ENCODE measurements around the gene SBDS. TPM values are rescaled to one million over a fixed set of nuclear protein-coding genes. Genes with fewer than 3 reads are reported as not detected.

The SBDS gene
- total and polyA plus RNA-seq, 2 of the 4 experiments (the other 2 are of a cell fraction) = 43.0 to 65.7 TPM

DNA sequence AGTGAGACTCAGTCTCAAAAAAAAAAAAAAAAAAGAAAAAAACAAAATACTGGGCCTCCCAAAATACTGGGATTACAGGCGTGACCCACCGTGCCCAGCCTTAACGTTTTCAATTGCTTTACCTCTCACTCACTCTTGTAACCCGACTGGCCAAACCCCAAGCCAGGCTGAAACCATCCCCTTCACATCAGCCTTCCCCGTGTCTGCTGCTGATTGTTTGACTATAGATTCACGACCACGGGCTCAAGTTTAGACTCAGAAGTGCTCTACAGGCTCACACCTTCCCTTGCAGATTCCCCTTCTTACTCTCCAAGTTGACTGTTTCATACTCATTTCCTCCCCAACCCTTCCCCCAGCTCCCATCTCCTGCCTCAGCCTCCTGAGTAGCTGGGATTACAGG is 23.6 kb upstream of the SBDS start:
- DNase-seq = no peak
- H3K79me1 ChIP-seq (ENCODE audit: low read depth in 1 of 2, low read length in 2 of 2) = peaks cover 2 to 8% of the 10 kb centered on the region in 2 experiments; a peak in 2 of 4 replicates
- no peak overlapping the region for H3K56ac ChIP-seq (ENCODE audit: extremely low read depth, insufficient read depth, low read length)
- H3K36me3 ChIP-seq (ENCODE audit: control insufficient read depth, insufficient read depth, low read length) = peaks cover 26% of the 10 kb centered on the region
- 77% methylated on average over 6 of the region's 7 CpGs; no CpG with 5 or more reads in 1 of the 2 experiments for WGBS, 2 experiments (ENCODE audit: extremely low coverage in 2 of 2, insufficient read length in 1 of 2)
- no TSS peak for BruUV-seq (replicated peaks)
- ChIA-PET POLR2A (ENCODE audit: unreplicated experiment) (no interaction called here), CTCF (no interaction called here)
- H3K9ac ChIP-seq (ENCODE audit: low read depth, low read length) = no peak overlapping the region
- H3K4ac ChIP-seq (ENCODE audit: low read depth, low read length) = no peak overlapping the region
- no peaks in the 10 kb centered on the region for H3K27me3 ChIP-seq (ENCODE audit: control insufficient read depth, insufficient read depth, low read length)
- ATAC-seq (ENCODE audit: low read depth) = no peak
- no peak overlapping the region for H2BK20ac ChIP-seq (ENCODE audit: low read depth, low read length)
- H3K14ac ChIP-seq (replicated peaks; ENCODE audit: low read depth, low read length) = no peak overlapping the region
- no peaks in the 10 kb centered on the region; the same call in 1 of the 2 replicates for H3K4me1 ChIP-seq (ENCODE audit: control insufficient read depth, insufficient read depth, low read length)
- no peaks in the 10 kb centered on the region; the same call in 1 of the 2 replicates for H4K20me1 ChIP-seq (ENCODE audit: insufficient read depth, low read length)
- H3K9me1 ChIP-seq (ENCODE audit: insufficient read depth, low read length) = peaks cover 3% of the 10 kb centered on the region; the same call in 1 of the 2 replicates
- H4K5ac ChIP-seq (ENCODE audit: low read depth, low read length) = no peak overlapping the region
- no peak overlapping the region for H4K91ac ChIP-seq (ENCODE audit: insufficient read depth, low read depth, low read length)
- in situ Hi-C loops (cut with MboI; ENCODE audit: low sequenced_read_pairs) (no loop called here), dilution Hi-C loops (cut with HindIII; ENCODE audit: low sequenced_read_pairs, unreplicated experiment) (no loop called here), intact Hi-C loops (cut with micrococcal nuclease) (no loop called here)
- no peak overlapping the region for H2AK5ac ChIP-seq (ENCODE audit: low read depth, low read length)
- no peak overlapping the region for H3K4me3 ChIP-seq (ENCODE audit: insufficient read depth, low read depth, low read length)
- H2AFZ ChIP-seq (replicated peaks; ENCODE audit: low read length, poor library complexity) = no peak overlapping the region
- H3K23ac ChIP-seq (ENCODE audit: low read depth, low read length) = no peak overlapping the region
- H3K27ac ChIP-seq (ENCODE audit: insufficient read depth, low read length) = no peak overlapping the region
- TF ChIP-seq FOS (IDR thresholded peaks at IDR 0.05; ENCODE audit: low read depth, low read length) = no peak
- TF ChIP-seq, protein P1, sequence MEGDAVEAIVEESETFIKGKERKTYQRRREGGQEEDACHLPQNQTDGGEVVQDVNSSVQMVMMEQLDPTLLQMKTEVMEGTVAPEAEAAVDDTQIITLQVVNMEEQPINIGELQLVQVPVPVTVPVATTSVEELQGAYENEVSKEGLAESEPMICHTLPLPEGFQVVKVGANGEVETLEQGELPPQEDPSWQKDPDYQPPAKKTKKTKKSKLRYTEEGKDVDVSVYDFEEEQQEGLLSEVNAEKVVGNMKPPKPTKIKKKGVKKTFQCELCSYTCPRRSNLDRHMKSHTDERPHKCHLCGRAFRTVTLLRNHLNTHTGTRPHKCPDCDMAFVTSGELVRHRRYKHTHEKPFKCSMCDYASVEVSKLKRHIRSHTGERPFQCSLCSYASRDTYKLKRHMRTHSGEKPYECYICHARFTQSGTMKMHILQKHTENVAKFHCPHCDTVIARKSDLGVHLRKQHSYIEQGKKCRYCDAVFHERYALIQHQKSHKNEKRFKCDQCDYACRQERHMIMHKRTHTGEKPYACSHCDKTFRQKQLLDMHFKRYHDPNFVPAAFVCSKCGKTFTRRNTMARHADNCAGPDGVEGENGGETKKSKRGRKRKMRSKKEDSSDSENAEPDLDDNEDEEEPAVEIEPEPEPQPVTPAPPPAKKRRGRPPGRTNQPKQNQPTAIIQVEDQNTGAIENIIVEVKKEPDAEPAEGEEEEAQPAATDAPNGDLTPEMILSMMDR (conservative IDR thresholded peaks at IDR 0.05; ENCODE audit: low read depth, low read length) = no peak
- no peak for TF ChIP-seq CHD1 (IDR thresholded peaks at IDR 0.05; ENCODE audit: low read depth, low read length)
- TF ChIP-seq RAD21 (IDR thresholded peaks at IDR 0.05; ENCODE audit: low read length) = no peak
- TF ChIP-seq MXI1 (IDR thresholded peaks at IDR 0.05; ENCODE audit: borderline replicate concordance, low read depth, low read length) = no peak
- no peak for TF ChIP-seq RCOR1 (IDR thresholded peaks at IDR 0.05; ENCODE audit: insufficient replicate concordance, low read length)
- no peak for TF ChIP-seq RFX5 (IDR thresholded peaks at IDR 0.05; ENCODE audit: low read depth, low read length)
- no peak for TF ChIP-seq CEBPB (IDR thresholded peaks at IDR 0.05; ENCODE audit: low read depth, low read length)
- no peak for TF ChIP-seq USF2 (IDR thresholded peaks at IDR 0.05; ENCODE audit: low read depth, low read length)
- TF ChIP-seq MAFK (IDR thresholded peaks at IDR 0.05; ENCODE audit: low read depth, low read length) = no peak
- no peak for TF ChIP-seq POLR2A (IDR thresholded peaks at IDR 0.05; ENCODE audit: low read depth, low read length)
- TF ChIP-seq NFE2L2 (IDR thresholded peaks at IDR 0.05; ENCODE audit: low read depth, low read length) = no peak
- TF ChIP-seq SMC3 (IDR thresholded peaks at IDR 0.05; ENCODE audit: low read depth, low read length) = no peak
- no peak for TF ChIP-seq MAZ (IDR thresholded peaks at IDR 0.05; ENCODE audit: borderline replicate concordance, low read depth, low read length)
- H2AK9ac ChIP-seq (replicated peaks; ENCODE audit: low read depth, low read length, poor library complexity) = no peak overlapping the region
- no peak overlapping the region for H2BK120ac ChIP-seq (ENCODE audit: low read depth, low read length)
- no peak overlapping the region for H3K18ac ChIP-seq (ENCODE audit: low read depth, low read length)
- no peak overlapping the region for H4K8ac ChIP-seq (ENCODE audit: low read depth in 2 of 2, low read length in 2 of 2)
- no peaks in the 10 kb centered on the region for H3K9me3 ChIP-seq (ENCODE audit: control insufficient read depth, insufficient read depth, low read length)
- no peak overlapping the region for H2BK5ac ChIP-seq (ENCODE audit: low read depth, low read length, poor library complexity, severe bottlenecking)
- H3K4me2 ChIP-seq (ENCODE audit: low read depth, low read length) = no peak overlapping the region
- H2BK15ac ChIP-seq (ENCODE audit: low read depth, low read length) = no peak overlapping the region

All from IMR-90 (cell line).